A549 (cell line): Measurements from ENCODE around the gene TP53TG5.

Experiments used
- POLR2AphosphoS2 ChIP-seq: conservative IDR thresholded peaks from 2 replicates; pipeline ENCODE4 v1.6.1; 2012; ENCODE audit warnings: low read length, improper control_type of control experiment, inconsistent platforms
- ZNF302 ChIP-seq: fragments of 250-450 bp; sonication (Bioruptor Pico); IDR thresholded peaks from 2 replicates; pipeline ENCODE4 v1.9.0; 2021; ENCODE audit warnings: inconsistent platforms, mild to moderate bottlenecking, moderate library complexity
- TF ChIP-seq, protein P1 (sequence below): fragments of 450-650 bp; IDR thresholded peaks from 2 replicates; pipeline ENCODE4 v1.6.1; 2014; ENCODE audit warnings: antibody characterized with exemption
- TF ChIP-seq, protein P2 (sequence below): fragments of >200 bp; sonication (Bioruptor Twin); formaldehyde crosslinking; IDR thresholded peaks from 3 replicates; pipeline ENCODE4 v1.5.1; 2016

DNA sequence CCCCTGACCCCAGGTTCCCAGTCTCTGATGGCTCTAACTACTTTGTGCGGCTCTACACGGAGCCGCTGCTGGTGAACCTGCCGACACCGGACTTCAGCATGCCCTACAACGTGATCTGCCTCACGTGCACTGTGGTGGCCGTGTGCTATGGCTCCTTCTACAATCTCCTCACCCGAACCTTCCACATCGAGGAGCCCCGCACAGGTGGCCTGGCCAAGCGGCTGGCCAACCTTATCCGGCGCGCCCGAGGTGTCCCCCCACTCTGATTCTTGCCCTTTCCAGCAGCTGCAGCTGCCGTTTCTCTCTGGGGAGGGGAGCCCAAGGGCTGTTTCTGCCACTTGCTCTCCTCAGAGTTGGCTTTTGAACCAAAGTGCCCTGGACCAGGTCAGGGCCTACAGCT lies 47.4 kb upstream of the TP53TG5 start:
- TF ChIP-seq, protein P1, sequence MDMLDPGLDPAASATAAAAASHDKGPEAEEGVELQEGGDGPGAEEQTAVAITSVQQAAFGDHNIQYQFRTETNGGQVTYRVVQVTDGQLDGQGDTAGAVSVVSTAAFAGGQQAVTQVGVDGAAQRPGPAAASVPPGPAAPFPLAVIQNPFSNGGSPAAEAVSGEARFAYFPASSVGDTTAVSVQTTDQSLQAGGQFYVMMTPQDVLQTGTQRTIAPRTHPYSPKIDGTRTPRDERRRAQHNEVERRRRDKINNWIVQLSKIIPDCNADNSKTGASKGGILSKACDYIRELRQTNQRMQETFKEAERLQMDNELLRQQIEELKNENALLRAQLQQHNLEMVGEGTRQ: no peak
- TF ChIP-seq, protein P2, sequence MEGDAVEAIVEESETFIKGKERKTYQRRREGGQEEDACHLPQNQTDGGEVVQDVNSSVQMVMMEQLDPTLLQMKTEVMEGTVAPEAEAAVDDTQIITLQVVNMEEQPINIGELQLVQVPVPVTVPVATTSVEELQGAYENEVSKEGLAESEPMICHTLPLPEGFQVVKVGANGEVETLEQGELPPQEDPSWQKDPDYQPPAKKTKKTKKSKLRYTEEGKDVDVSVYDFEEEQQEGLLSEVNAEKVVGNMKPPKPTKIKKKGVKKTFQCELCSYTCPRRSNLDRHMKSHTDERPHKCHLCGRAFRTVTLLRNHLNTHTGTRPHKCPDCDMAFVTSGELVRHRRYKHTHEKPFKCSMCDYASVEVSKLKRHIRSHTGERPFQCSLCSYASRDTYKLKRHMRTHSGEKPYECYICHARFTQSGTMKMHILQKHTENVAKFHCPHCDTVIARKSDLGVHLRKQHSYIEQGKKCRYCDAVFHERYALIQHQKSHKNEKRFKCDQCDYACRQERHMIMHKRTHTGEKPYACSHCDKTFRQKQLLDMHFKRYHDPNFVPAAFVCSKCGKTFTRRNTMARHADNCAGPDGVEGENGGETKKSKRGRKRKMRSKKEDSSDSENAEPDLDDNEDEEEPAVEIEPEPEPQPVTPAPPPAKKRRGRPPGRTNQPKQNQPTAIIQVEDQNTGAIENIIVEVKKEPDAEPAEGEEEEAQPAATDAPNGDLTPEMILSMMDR: no peak
- TF ChIP-seq ZNF302 (CRISPR knock-in tag): no peak
- TF ChIP-seq POLR2AphosphoS2: no peak
